ENCODE data around the gene NOS2.

NOS2 gene

DNA sequence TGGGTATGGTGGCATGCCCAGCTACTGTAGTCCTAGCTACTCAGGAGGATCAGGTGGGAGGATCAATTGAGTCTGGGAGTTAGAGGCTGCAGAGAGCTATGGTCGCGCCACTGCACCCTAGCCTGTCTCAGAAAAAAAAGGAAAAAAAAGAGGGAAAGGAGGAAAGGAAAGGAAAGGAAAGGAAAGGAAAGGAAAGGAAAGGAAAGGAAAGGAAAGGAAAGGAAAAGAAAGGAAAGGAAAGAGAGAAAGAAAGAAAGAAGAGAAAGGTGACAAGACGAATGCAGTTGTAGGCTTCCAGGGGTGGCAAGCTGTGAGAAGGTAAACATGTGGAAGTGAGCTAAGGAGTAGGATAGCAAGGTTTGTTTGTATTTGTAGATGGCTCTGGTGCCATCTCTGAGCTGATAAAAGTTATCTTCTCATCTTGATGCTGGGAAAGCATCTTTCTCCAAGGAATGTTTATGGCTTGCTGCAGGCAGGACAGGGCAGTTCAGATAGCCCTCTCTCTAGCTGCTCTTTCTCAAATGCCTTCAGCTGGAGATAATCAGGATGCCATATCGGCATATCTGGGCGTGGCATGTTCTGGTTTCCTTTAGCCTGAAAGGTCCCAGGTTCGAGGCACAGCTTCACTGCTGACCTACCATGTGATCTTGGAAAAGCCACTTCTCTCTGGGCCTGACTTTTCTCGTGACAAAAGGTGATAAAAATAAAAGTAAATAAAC lies 2.8 kb upstream of the NOS2 start:
- TF ChIP-seq, protein P1, sequence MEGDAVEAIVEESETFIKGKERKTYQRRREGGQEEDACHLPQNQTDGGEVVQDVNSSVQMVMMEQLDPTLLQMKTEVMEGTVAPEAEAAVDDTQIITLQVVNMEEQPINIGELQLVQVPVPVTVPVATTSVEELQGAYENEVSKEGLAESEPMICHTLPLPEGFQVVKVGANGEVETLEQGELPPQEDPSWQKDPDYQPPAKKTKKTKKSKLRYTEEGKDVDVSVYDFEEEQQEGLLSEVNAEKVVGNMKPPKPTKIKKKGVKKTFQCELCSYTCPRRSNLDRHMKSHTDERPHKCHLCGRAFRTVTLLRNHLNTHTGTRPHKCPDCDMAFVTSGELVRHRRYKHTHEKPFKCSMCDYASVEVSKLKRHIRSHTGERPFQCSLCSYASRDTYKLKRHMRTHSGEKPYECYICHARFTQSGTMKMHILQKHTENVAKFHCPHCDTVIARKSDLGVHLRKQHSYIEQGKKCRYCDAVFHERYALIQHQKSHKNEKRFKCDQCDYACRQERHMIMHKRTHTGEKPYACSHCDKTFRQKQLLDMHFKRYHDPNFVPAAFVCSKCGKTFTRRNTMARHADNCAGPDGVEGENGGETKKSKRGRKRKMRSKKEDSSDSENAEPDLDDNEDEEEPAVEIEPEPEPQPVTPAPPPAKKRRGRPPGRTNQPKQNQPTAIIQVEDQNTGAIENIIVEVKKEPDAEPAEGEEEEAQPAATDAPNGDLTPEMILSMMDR (IDR thresholded peaks at IDR 0.05; ENCODE audit: extremely low read depth, missing control alignments) = no peak
- DNase-seq (ENCODE audit: low spot score) = no peak

DNA sequence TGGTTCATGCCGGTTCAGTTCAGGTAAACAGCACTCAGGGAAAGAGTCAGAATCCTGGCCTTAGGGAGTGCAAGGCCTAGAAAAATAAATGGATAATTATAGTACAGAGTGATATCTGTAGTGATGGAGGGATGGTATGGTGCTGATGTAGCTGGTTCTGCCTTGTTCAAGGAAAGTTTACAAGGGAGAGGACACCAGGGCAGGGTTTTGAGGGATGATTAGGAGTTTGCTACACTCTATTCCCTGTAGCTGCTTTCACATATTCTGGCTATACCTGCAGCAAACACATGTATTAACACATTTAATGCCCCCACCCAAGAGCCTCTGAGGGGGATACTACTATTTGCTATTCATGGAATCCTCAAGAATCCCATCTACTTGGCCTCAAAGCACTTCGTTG lies 1.7 kb upstream of the NOS2 start:
- DNase-seq (ENCODE audit: low spot score) = no peak
- TF ChIP-seq, protein P1 (IDR thresholded peaks at IDR 0.05; ENCODE audit: extremely low read depth, missing control alignments) = no peak

DNA sequence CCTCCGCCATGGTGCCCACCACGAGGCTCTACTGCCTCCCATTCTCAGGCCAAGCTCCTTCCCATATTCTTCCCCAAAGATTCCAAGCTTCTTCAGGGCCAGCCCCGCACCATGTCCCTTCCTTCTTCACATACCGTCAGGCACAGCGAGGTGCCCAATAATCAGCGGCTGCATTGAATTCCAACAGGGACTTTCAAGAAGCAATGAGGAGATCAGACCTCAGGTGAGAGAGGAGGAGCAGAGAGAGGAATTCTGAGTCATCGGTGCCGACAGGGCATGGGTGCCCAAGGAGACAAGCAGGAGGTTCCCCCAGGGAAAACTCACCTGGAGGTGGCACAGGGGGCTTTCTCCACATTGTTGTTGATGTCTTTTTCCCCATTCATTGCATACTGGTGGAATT lies 2.0 kb downstream of the NOS2 start:
- no peak for DNase-seq (ENCODE audit: low spot score)
- TF ChIP-seq, protein P1 (IDR thresholded peaks at IDR 0.05; ENCODE audit: extremely low read depth, missing control alignments) = no peak

DNA sequence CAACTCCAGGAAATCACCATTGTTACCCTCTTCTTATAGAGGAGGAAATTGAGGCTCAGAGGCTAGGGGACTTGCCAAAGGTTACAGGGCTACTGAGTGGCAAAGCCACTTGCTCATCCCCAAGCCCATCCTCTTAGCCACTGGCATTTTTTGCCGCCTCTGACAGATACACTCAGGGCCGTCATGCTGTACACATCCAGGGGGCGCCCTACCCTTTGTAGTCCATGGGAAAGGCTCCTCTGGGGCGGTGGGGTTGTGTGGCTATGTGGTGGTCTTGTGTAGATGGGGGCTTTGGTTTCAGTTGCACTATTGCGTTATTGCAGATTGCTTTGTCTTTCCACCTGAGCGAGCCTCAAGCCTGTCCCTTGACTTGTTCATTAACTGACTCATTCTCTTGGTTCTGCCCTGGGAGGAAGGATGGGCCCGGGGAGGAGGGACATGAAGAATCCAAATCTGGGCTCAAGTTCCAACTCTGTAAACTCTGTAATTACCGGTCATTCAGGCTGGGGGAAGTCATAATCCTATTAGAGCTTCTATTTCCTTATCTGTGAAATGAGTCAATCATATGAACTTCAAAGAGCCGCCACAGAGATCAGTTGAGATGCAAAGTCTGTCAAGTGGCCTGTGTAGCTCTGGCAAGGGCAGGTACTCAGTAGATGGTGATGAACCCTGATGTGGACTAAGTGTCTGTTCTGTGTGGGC lies 2.8 kb downstream of the NOS2 start:
- no peak for DNase-seq (ENCODE audit: low spot score)
- TF ChIP-seq, protein P1 (IDR thresholded peaks at IDR 0.05; ENCODE audit: extremely low read depth, missing control alignments) = no peak

GRCh38 chr17:27793906-27794569 lies 6.3 kb downstream of the NOS2 start:
- no peak for DNase-seq (ENCODE audit: low spot score)
- TF ChIP-seq, protein P1 (IDR thresholded peaks at IDR 0.05; ENCODE audit: extremely low read depth, missing control alignments) = no peak

DNA sequence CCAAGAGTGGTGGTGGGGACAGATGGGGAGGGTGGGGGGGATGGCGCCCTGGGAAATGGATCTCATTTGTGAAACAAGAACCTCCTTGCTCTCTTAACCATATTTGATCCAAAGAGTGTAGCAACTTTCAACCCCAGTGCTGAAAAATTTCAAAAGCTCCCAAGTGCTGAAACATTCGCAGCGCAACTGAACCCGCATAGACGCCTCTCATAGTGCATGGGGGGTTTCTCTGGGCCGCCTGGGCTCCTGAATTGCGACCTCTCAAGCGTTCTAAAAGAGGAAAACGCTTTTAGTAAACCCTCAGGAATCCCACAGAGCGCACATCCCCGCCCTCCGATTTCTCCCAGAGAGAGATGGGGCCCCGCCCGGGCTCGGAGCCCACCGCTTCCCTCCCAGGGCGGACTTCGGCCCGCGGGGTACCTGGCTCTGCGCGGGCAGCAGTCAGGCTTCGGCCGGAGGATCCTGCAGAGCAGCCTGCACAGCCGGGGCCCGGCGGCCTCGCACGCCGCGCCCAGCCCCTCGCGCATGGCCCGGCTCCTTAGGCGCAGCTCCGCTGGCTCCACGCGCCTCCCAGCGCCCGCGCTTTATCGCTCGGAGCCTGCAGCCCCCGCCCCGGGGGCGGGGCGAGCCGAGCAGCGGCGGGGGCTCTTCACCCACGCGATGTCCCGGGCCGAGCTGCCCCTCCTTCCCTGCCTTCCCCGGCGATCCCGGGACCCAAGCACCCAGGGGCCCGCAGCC lies 7.0 kb downstream of the NOS2 start:
- TF ChIP-seq, protein P1 (IDR thresholded peaks at IDR 0.05; ENCODE audit: extremely low read depth, missing control alignments) = no peak
- DNase-seq (ENCODE audit: low spot score) = no peak

All from GM20000 (cell line).